ENCODE results near the gene SYTL3. TPM values are rescaled to one million over a fixed set of nuclear protein-coding genes. Genes with fewer than 3 reads are reported as not detected.

Gene SYTL3
- total RNA-seq, 4 donors from 2014 or later, result 2.4 to 6.4 (median 2.9) TPM

- H3K27ac ChIP-seq, result peak overlapping the region; percentile 39 to 56 (median 53)
Measured at GRCh38 chr6:158781692-158782373, 132.0 kb downstream of the SYTL3 start.

GRCh38 chr6:158782432-158783166, 132.7 kb downstream of the SYTL3 start:
- peak overlapping the region in 3 of 4 donors; percentile 31 to 56 (median 39) for H3K27ac ChIP-seq
- in situ Hi-C loops (cut with MboI; ENCODE audit: low pct_ligation_motif_present in 1 of 4, low pct_unique_long_range_greater_than_20kb in 1 of 4, low sequenced_read_pairs in 3 of 4), result no loop called here
- H3K4me3 ChIP-seq, result no peak overlapping the region
- H3K36me3 ChIP-seq, result peaks cover 0 to 62% (median 24%) of the 10 kb centered on the region in 4 donors
- no peaks in the 10 kb centered on the region for H3K9me3 ChIP-seq
- intact Hi-C loops (cut with DNase I; ENCODE audit: low total_unique reads), result no loop called here
- 50 to 90% methylated on average over 1 to 11 of the region's 11 CpGs for WGBS, 2 donors (ENCODE audit: low coverage in 1 of 2)
- H3K27me3 ChIP-seq, result no peaks in the 10 kb centered on the region
- H3K4me1 ChIP-seq, result peaks cover 0 to 58% (median 23%) of the 10 kb centered on the region in 4 donors
- no peak for TF ChIP-seq POLR2A (IDR thresholded peaks at IDR 0.05)
- TF ChIP-seq EP300 (IDR thresholded peaks at IDR 0.05; ENCODE audit: low read depth), result no peak
- TF ChIP-seq POLR2AphosphoS5 (IDR thresholded peaks at IDR 0.05), result no peak
- no peak for TF ChIP-seq CTCF (IDR thresholded peaks at IDR 0.05)
- DNase-seq, result peak; percentile 7

More at GRCh38 chr6:158781692-158782373, 132.0 kb downstream of the SYTL3 start:
- peak; percentile 20 for DNase-seq
- intact Hi-C loops (cut with DNase I; ENCODE audit: low total_unique reads), result no loop called here
- WGBS, 2 donors (ENCODE audit: low coverage in 1 of 2), result 85% methylated on average over 6 to 19 of the region's 19 CpGs
- Histone ChIP-seq H3K36me3 (peaks cover 0 to 56% (median 24%) of the 10 kb centered on the region in 4 donors), H3K27me3 (no peaks in the 10 kb centered on the region), H3K4me1 (peaks cover 0 to 53% (median 19%) of the 10 kb centered on the region in 4 donors), H3K4me3 (no peak overlapping the region), H3K9me3 (no peaks in the 10 kb centered on the region)
- in situ Hi-C loops (cut with MboI; ENCODE audit: low pct_ligation_motif_present in 1 of 4, low pct_unique_long_range_greater_than_20kb in 1 of 4, low sequenced_read_pairs in 3 of 4), result no loop called here
- TF ChIP-seq EP300 (IDR thresholded peaks at IDR 0.05; ENCODE audit: low read depth), result no peak
- TF ChIP-seq POLR2A (IDR thresholded peaks at IDR 0.05), result no peak
- no peak for TF ChIP-seq CTCF (IDR thresholded peaks at IDR 0.05)
- no peak for TF ChIP-seq POLR2AphosphoS5 (IDR thresholded peaks at IDR 0.05)

GRCh38 chr6:158783167-158783450, 133.3 kb downstream of the SYTL3 start:
- no peak overlapping the region for H3K4me3 ChIP-seq
- 85% methylated on average over 4 of the region's 4 CpGs; no CpG with 5 or more reads in 1 of the 2 donors for WGBS, 2 donors (ENCODE audit: low coverage in 1 of 2)
- peaks cover 0 to 58% (median 22%) of the 10 kb centered on the region in 4 donors for H3K4me1 ChIP-seq
- DNase-seq, result peak; percentile 9
- in situ Hi-C loops (cut with MboI; ENCODE audit: low pct_ligation_motif_present in 1 of 4, low pct_unique_long_range_greater_than_20kb in 1 of 4, low sequenced_read_pairs in 3 of 4) (no loop called here), intact Hi-C loops (cut with DNase I; ENCODE audit: low total_unique reads) (no loop called here)
- TF ChIP-seq POLR2A (IDR thresholded peaks at IDR 0.05) (no peak), POLR2AphosphoS5 (IDR thresholded peaks at IDR 0.05) (no peak), EP300 (IDR thresholded peaks at IDR 0.05; ENCODE audit: low read depth) (no peak), CTCF (IDR thresholded peaks at IDR 0.05) (no peak)
- no peaks in the 10 kb centered on the region for H3K27me3 ChIP-seq
- no peaks in the 10 kb centered on the region for H3K9me3 ChIP-seq
- peak overlapping the region in 1 of 4 donors; percentile 39 for H3K27ac ChIP-seq
- H3K36me3 ChIP-seq, result peaks cover 0 to 67% (median 24%) of the 10 kb centered on the region in 4 donors

- Histone ChIP-seq H3K27me3 (no peaks in the 10 kb centered on the region), H3K9me3 (no peaks in the 10 kb centered on the region), H3K27ac (no peak overlapping the region), H3K36me3 (peaks cover 0 to 71% (median 24%) of the 10 kb centered on the region in 4 donors), H3K4me3 (no peak overlapping the region), H3K4me1 (peaks cover 0 to 56% (median 21%) of the 10 kb centered on the region in 4 donors)
- in situ Hi-C loops (cut with MboI; ENCODE audit: low pct_ligation_motif_present in 1 of 4, low pct_unique_long_range_greater_than_20kb in 1 of 4, low sequenced_read_pairs in 3 of 4), result no loop called here
- DNase-seq, result peak; percentile 4
- TF ChIP-seq EP300 (IDR thresholded peaks at IDR 0.05; ENCODE audit: low read depth) (no peak), POLR2AphosphoS5 (IDR thresholded peaks at IDR 0.05) (no peak), CTCF (IDR thresholded peaks at IDR 0.05) (no peak), POLR2A (IDR thresholded peaks at IDR 0.05) (no peak)
- WGBS, 2 donors (ENCODE audit: low coverage in 1 of 2), result 79 to 94% methylated on average over 4 to 5 of the region's 5 CpGs
- intact Hi-C loops (cut with DNase I; ENCODE audit: low total_unique reads), result no loop called here
Measured at GRCh38 chr6:158783851-158784250, 134.0 kb downstream of the SYTL3 start.
